ENCODE measurements around the gene RNF157.
A peak's percentile ranks its signal among the peaks of the same experiment; 100 is the strongest.

The RNF157 gene

DNA sequence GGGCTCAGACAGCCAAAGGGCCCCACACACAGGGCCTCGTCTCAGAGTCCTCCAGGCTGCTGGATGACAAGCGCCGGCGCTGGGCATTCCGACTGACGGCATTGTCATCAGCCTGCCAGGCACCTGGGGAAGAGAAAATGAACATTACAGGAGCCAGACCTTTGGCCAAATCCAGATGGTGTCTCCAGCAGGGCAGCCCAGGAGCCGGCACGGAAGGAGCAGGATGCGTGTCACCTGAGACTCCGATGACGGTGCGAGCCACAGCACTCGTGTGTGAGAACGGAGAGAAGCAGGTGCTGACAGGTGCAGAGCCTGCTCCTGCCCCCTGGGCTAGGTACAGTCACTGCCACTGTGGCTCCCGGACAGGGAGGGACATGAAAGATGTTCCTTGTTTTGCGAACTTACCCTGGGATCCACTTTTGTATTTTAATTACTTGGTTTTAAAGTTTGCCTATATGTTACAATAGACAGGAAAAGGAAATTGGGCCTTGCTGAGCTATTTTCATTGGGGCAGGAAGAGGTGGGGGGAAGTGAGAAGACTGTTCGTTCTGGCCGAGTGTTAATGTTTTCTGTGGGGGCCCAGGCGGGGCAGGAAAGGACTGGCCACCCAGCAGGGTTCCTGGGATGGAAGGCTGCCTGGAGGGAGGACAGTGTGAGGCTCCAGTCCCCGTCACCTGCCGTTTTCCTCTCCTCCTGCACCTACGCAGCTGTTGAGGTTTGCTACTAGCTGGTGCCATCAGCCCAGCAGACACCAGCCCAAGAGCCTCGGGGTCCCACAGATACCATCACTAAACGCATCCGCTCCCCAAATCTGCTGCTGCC lies 94.9 kb downstream of the RNF157 start:
- TF ChIP-seq, protein P1, sequence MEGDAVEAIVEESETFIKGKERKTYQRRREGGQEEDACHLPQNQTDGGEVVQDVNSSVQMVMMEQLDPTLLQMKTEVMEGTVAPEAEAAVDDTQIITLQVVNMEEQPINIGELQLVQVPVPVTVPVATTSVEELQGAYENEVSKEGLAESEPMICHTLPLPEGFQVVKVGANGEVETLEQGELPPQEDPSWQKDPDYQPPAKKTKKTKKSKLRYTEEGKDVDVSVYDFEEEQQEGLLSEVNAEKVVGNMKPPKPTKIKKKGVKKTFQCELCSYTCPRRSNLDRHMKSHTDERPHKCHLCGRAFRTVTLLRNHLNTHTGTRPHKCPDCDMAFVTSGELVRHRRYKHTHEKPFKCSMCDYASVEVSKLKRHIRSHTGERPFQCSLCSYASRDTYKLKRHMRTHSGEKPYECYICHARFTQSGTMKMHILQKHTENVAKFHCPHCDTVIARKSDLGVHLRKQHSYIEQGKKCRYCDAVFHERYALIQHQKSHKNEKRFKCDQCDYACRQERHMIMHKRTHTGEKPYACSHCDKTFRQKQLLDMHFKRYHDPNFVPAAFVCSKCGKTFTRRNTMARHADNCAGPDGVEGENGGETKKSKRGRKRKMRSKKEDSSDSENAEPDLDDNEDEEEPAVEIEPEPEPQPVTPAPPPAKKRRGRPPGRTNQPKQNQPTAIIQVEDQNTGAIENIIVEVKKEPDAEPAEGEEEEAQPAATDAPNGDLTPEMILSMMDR (conservative IDR thresholded peaks at IDR 0.05; ENCODE audit: low read depth, low read length), result no peak
- no peak overlapping the region for H3K4me3 ChIP-seq (ENCODE audit: low read length)
- DNase-seq (ENCODE audit: low read depth), result no peak

DNA sequence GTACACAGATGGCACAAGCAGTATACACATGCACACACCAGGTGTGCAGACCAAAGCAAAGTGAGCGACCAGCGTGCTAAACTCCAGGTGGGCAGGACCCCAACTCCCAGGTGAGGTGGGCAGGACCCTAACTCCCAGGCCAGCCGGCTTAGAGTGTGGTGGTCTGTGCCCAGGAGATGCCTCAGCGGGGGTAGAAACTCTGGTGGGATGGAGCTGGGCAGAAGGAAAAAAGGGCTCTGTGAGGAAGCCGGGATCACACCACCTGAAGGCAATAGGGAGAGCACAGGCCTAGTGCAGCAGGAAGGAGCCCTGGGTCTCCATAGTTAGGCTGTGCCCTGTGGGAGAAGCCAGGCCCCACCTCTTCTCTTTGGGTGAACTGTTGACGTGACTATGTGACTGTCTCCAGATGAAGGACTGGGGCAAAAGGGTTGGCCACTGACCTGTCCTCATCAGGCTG lies 97.7 kb downstream of the RNF157 start:
- TF ChIP-seq, protein P1 (conservative IDR thresholded peaks at IDR 0.05; ENCODE audit: low read depth, low read length), result no peak
- no peak overlapping the region for H3K4me3 ChIP-seq (ENCODE audit: low read length)
- no peak for DNase-seq (ENCODE audit: low read depth)

DNA sequence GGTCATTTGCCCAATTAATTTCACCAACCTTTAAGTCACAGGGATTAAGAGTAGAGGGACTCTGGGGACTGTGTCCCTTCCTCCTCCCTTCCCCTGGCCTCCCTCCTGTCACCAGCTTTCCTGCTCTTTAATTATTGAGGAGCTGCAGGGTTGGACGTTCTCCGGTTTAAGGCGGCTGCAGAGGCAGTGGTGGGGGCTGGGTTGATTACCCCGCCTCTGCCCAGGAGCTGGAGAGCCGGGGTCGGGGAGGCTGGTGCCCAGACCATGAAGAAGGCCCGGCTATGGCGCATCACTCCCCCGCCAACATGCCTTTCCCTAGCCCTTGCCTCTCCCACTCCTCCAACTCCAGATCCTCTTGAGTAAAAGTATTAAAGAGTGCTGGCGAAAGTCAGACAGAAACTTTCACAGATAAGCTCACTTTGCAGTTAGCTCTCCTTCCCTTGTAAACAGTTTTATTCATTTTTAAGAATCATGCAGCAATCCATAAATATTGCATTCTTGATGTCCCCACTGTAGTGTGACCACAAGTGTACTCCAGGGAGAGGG lies 98.2 kb downstream of the RNF157 start:
- H3K4me3 ChIP-seq (ENCODE audit: low read length), result no peak overlapping the region
- no peak for DNase-seq (ENCODE audit: low read depth)
- TF ChIP-seq, protein P1 (conservative IDR thresholded peaks at IDR 0.05; ENCODE audit: low read depth, low read length), result no peak

DNA sequence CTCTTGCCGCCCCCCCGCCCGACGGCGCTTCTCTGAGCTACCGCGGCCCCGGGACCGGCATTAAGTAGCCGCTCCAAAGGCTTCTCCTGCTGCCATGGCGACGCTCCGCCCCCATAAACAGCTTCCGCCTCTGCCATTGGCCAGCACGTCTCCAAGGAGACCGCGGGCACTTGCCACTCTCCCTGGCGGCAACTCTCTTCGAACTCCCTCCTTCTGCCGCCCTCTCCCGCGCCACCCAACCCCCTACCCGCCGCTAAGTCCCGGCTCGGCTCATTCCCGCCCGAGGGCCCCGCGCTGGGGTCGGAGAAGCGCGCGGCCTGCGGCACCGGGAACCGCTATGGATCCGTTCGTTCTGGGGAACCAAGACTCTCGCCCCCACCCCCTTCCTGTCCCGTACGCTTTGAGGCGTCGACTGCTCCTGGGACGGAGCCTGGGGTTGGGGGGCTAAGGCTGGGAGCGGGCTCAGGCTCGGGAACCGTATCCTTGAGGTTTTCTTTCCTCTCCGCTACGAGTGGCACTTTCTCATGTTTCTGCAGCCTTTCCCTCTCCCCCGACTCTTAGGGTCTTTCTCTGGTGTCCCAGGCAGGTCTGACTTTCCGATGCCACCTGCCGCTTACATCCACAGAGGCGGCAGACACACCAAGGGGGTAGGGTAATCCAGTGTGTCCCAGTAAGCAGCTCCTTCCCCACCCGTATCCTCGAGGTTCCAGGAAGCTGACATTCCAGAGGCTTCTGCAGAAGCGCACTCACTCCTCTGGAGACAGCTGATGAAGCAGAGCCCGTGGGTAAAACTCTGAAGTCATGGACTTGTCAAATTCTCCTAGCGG lies 98.9 kb downstream of the RNF157 start, which contains the start of gene FOXJ1:
Gene FOXJ1, minus strand, starts transcription at position 34 of the 827 bp plus-strand sequence. CDS start 850 bp downstream, outside the sequence.
- H3K4me3 ChIP-seq (ENCODE audit: low read length), result peak within 1 kb of the TSS; percentile 48
- TF ChIP-seq, protein P1 (conservative IDR thresholded peaks at IDR 0.05; ENCODE audit: low read depth, low read length), result no peak
- peak; percentile 64 for DNase-seq (ENCODE audit: low read depth)

GRCh38 chr17:76140661-76141211 lies 99.6 kb downstream of the RNF157 start:
- DNase-seq (ENCODE audit: low read depth), result no peak
- TF ChIP-seq, protein P1 (conservative IDR thresholded peaks at IDR 0.05; ENCODE audit: low read depth, low read length), result no peak
- H3K4me3 ChIP-seq (ENCODE audit: low read length), result peak overlapping the region; percentile 12

DNA sequence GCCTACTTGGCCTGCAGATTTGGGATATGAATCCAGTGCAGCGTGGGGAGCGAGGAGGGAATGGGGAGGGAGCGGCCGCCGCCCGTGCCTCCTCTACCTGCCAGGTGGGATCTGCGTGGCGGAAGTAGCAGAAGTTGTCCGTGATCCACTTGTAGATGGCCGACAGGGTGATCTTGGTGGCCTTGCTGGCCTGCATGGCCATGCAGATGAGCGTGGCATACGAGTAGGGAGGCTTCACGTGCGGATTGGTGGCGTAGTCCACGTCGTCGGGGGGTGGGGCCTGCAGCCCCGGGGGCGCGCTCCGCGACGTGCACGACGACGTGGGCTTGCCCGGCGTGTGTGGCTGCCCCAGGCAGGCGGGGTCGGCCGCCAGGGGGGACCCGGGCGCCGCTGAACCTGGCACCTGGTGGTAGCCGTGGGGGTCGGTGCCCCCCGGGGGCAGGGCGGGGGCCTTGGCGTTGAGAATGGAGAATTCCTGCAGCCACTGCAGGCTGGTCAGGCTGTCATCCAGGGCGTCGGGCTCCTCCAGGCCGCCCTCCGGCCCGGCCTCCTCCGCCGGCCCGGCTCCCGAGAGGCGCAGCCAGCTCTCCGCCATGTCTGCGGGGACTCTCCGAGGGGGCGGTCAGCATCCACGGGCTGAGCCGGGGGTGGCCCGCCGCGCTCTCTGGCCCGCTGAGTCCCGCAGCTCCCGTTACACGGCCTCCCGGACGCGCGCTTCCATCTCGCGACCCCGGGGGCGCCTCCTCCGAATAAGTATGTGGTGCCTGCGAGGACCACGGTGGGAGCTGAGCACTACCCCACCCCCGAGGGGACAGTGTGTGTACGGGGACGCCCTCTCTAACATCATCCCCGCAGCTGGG lies 100.3 kb downstream of the RNF157 start:
- no peak overlapping the region for H3K4me3 ChIP-seq (ENCODE audit: low read length)
- no peak for DNase-seq (ENCODE audit: low read depth)
- TF ChIP-seq, protein P1 (conservative IDR thresholded peaks at IDR 0.05; ENCODE audit: low read depth, low read length), result no peak
